Left lung (tissue), 10 donors: Measurements from ENCODE around the gene TMEM267. TPM values are rescaled to one million over a fixed set of nuclear protein-coding genes. Genes with fewer than 3 reads are reported as not detected.
"Not testable (repeated sequence)": the region's sequence is repeated elsewhere in the genome, so short reads cannot be mapped to it uniquely, and the experiment has no call there.

Experiments used
- ATAC-seq: fragments of 200-7000 bp; cut with Tn5 transposase; one replicate; pipeline ENCODE4 v1.9.1; 2020; ENCODE audit warnings: moderate library complexity
- DNase-seq, 4 donors: peaks; one replicate each; pipeline ENCODE4 v3.0.0-alpha.2; 2013 to 2020
- H3K27ac ChIP-seq, 2 donors: fragments of 200-600 bp; sonication (generic) in 1 of 2; one replicate each; pipeline versions ENCODE4 v1.5.0 to v1.8.0; 2020 to 2021
- H3K27me3 ChIP-seq, 2 donors: fragments of 200-600 bp; sonication (generic) in 1 of 2; one replicate each; pipeline versions ENCODE4 v1.5.0 to v1.8.0; 2020 to 2021
- H3K36me3 ChIP-seq, 2 donors: fragments of 200-600 bp; sonication (generic) in 1 of 2; one replicate each; pipeline versions ENCODE4 v1.5.0 to v1.8.0; 2020 to 2021
- H3K4me1 ChIP-seq, 2 donors: fragments of 200-600 bp; one replicate each; pipeline ENCODE4 v1.8.0; 2021
- H3K4me3 ChIP-seq, 2 donors: fragments of 200-600 bp; sonication (generic) in 1 of 2; one replicate each; pipeline versions ENCODE4 v1.5.0 to v1.8.0; 2020 to 2021; ENCODE audit warnings: mild to moderate bottlenecking in 1 of 2
- H3K9me3 ChIP-seq, 2 donors: fragments of 200-600 bp; sonication (generic) in 1 of 2; one replicate each; pipeline versions ENCODE4 v1.5.0 to v1.8.0; 2020 to 2021
- CTCF ChIP-seq, 2 donors: fragments of 200-600 bp; sonication (generic) in 1 of 2; IDR thresholded peaks; one replicate each; pipeline versions ENCODE4 v1.5.0 to v1.8.0; 2021; ENCODE audit warnings: antibody characterized with exemption in 2 of 2
- intact Hi-C, 2 donors: fragments of 100-400 bp; cut with DNase I; formaldehyde crosslinking; loops; one replicate each; pipeline versions ENCODE4 v1.11.2 to v1.14.2; 2022
- polyA plus RNA-seq, 6 donors: library from polyadenylated mRNA; unstranded; fragments of 120-200 nt; gene quantifications; one replicate each; pipeline ENCODE4 v1.2.1, GENCODE V29; 2013; ENCODE audit not compliant: insufficient read length in 6 of 6
- total RNA-seq, 2 donors: library from RNA; stranded (reverse); fragmentation: NEBNext Ultra II Directional; extraction: Animal tissue kit (Norgen Biotek cat#: 25700); gene quantifications; one replicate each; pipeline ENCODE4 v1.2.1, GENCODE V29; 2021
- donor health status: DM: no; HTN: yes; CAD: no.
- donor health status: DM: no; HTN: no; CAD: no.

Gene TMEM267
- total and polyA plus RNA-seq, 8 donors, result 13.2 to 15.6 (median 14.0) TPM

- TF ChIP-seq CTCF (IDR thresholded peaks at IDR 0.05), result no peak
- Histone ChIP-seq H3K4me3 (no peak overlapping the region), H3K9me3 (no peaks in the 10 kb centered on the region), H3K27me3 (no peaks in the 10 kb centered on the region), H3K36me3 (no peaks in the 10 kb centered on the region), H3K4me1 (peaks cover 3 to 14% of the 10 kb centered on the region in 2 donors), H3K27ac (peak overlapping the region; percentile 20 to 75)
- DNase-seq, result peak; percentile 35 to 80 (median 72)
- intact Hi-C loops, result no loop called here
- peak; percentile 88 for ATAC-seq
Measured at GRCh38 chr5:43432486-43433375, 50.9 kb downstream of the TMEM267 start.

- no peaks in the 10 kb centered on the region for H3K27me3 ChIP-seq
- H3K4me1 ChIP-seq, result peaks cover 3 to 14% of the 10 kb centered on the region in 2 donors
- intact Hi-C loops, result no loop called here
- H3K4me3 ChIP-seq, result no peak overlapping the region
- no peaks in the 10 kb centered on the region for H3K36me3 ChIP-seq
- ATAC-seq, result no peak
- H3K9me3 ChIP-seq, result no peaks in the 10 kb centered on the region
- no peak for TF ChIP-seq CTCF (IDR thresholded peaks at IDR 0.05)
- DNase-seq, result no peak
- no peak overlapping the region for H3K27ac ChIP-seq
Measured at GRCh38 chr5:43429706-43430105, 54.0 kb downstream of the TMEM267 start.

GRCh38 chr5:43429016-43429415 is 54.6 kb downstream of the TMEM267 start:
- intact Hi-C loops, result no loop called here
- H3K9me3 ChIP-seq, result no peaks in the 10 kb centered on the region
- no peak overlapping the region for H3K4me3 ChIP-seq
- peaks cover 3 to 14% of the 10 kb centered on the region in 2 donors for H3K4me1 ChIP-seq
- DNase-seq (no peak), ATAC-seq (no peak)
- no peak overlapping the region for H3K27ac ChIP-seq
- H3K36me3 ChIP-seq, result no peaks in the 10 kb centered on the region
- no peak for TF ChIP-seq CTCF (IDR thresholded peaks at IDR 0.05)
- no peaks in the 10 kb centered on the region for H3K27me3 ChIP-seq

GRCh38 chr5:43427306-43427705 is 56.4 kb downstream of the TMEM267 start:
- Histone ChIP-seq H3K27ac (no peak overlapping the region), H3K4me3 (no peak overlapping the region), H3K36me3 (no peaks in the 10 kb centered on the region), H3K9me3 (no peaks in the 10 kb centered on the region), H3K27me3 (no peaks in the 10 kb centered on the region), H3K4me1 (peaks cover 3% of the 10 kb centered on the region in 2 donors)
- DNase-seq (no peak), ATAC-seq (no peak)
- intact Hi-C loops, result no loop called here
- no peak for TF ChIP-seq CTCF (IDR thresholded peaks at IDR 0.05)

- Histone ChIP-seq H3K4me3 (no peak overlapping the region), H3K27ac (no peak overlapping the region), H3K27me3 (no peaks in the 10 kb centered on the region), H3K36me3 (no peaks in the 10 kb centered on the region), H3K4me1 (no peaks in the 10 kb centered on the region), H3K9me3 (no peaks in the 10 kb centered on the region)
- DNase-seq, result peak in 1 of 4 donors; percentile 46
- ATAC-seq, result peak; percentile 72
- no peak for TF ChIP-seq CTCF (IDR thresholded peaks at IDR 0.05)
- intact Hi-C loops, result no loop called here
Measured at GRCh38 chr5:43425983-43426382, 57.7 kb downstream of the TMEM267 start.

- DNase-seq, H3K36me3 ChIP-seq: not testable (repeated sequence)
Measured at GRCh38 chr5:43423086-43423485, 60.6 kb downstream of the TMEM267 start.

More at GRCh38 chr5:43423086-43423485, 60.6 kb downstream of the TMEM267 start:
- H3K4me1 ChIP-seq, intact Hi-C loops, ATAC-seq, H3K4me3 ChIP-seq, H3K27me3 ChIP-seq, H3K9me3 ChIP-seq, H3K27ac ChIP-seq: not testable (repeated sequence)
